Heart left ventricle (tissue), 16 donors: Measurements from ENCODE around the gene PTPRM. TPM values are rescaled to one million over a fixed set of nuclear protein-coding genes. Genes with fewer than 3 reads are reported as not detected.

ENCODE experiments used
- ATAC-seq, 4 donors: fragments of 200-7000 bp; cut with Tn5 transposase; one replicate each; pipeline ENCODE4 v1.9.1; 2020 to 2022; ENCODE audit warnings: moderate library complexity in 4 of 4, mild to moderate bottlenecking in 3 of 4, moderate number of reproducible peaks in 1 of 4
- DNase-seq, 5 donors: peaks; one replicate each; pipeline ENCODE4 v3.0.0-alpha.2; 2020
- H3K27ac ChIP-seq, 12 donors: fragments of 200-600 bp; sonication (generic) in 4 of 12; one replicate each; pipeline versions ENCODE4 v1.5.0 to v1.8.0; 2016 to 2022; ENCODE audit warnings: mild to moderate bottlenecking in 2 of 12
- H3K27me3 ChIP-seq, 9 donors: fragments of 200-600 bp; sonication (generic) in 2 of 9; one replicate each; pipeline versions ENCODE4 v1.5.1 to v1.8.0; 2016 to 2022; ENCODE audit warnings: mild to moderate bottlenecking in 3 of 9
- H3K36me3 ChIP-seq, 9 donors: fragments of 200-600 bp; sonication (generic) in 2 of 9; one replicate each; pipeline versions ENCODE4 v1.5.0 to v1.8.0; 2018 to 2022; ENCODE audit warnings: mild to moderate bottlenecking in 2 of 9
- H3K4me1 ChIP-seq, 12 donors: fragments of 200-600 bp; sonication (generic) in 4 of 12; one replicate each; pipeline versions ENCODE4 v1.5.0 to v1.8.0; 2016 to 2022; ENCODE audit warnings: mild to moderate bottlenecking in 3 of 12
- H3K4me3 ChIP-seq, 12 donors: fragments of 200-600 bp; sonication (generic) in 4 of 12; one replicate each; pipeline versions ENCODE4 v1.5.0 to v1.8.0; 2017 to 2022; ENCODE audit warnings: mild to moderate bottlenecking in 9 of 12, moderate library complexity in 4 of 12
- H3K9me3 ChIP-seq, 12 donors: fragments of 200-600 bp; sonication (generic) in 4 of 12; one replicate each; pipeline versions ENCODE4 v1.5.0 to v1.8.0; 2016 to 2022; ENCODE audit warnings: mild to moderate bottlenecking in 1 of 12
- POLR2A ChIP-seq, 2 donors: fragments of 450-650 bp; IDR thresholded peaks; one replicate each; pipeline ENCODE4 v1.6.1; 2017; ENCODE audit warnings: antibody characterized with exemption in 2 of 2, mild to moderate bottlenecking in 2 of 2, moderate library complexity in 2 of 2
- WGBS, 4 donors: extraction: QIAGEN DNeasy Blood & Tissue Kit in 2 of 4; methylation state at CpG; one replicate each; pipeline versions ENCODE4 v1.1.5 to v1.1.7; 2013 to 2018; 5-methylcytosine and 5-hydroxymethylcytosine counted together
- intact Hi-C, 10 donors: fragments of 100-400 bp; cut with DNase I; formaldehyde crosslinking; loops; one replicate each; pipeline versions ENCODE4 v1.11.1 to v1.14.2; 2022
- polyA plus RNA-seq, 2 donors: library from polyadenylated mRNA; stranded (reverse); fragments of 200-250 nt; gene quantifications; one replicate each; pipeline ENCODE4 v1.2.3, GENCODE V29; 2013
- total RNA-seq, 9 donors: library from RNA; depleted of rRNA in 2 of 9; stranded (reverse); fragments of >200 nt in 2 of 9; fragmentation: NEBNext Ultra II Directional in 3 of 9; extraction: Animal tissue kit (Norgen Biotek cat#: 25700) in 3 of 9; gene quantifications; one replicate each; pipeline versions ENCODE4 v1.1.0 to v1.2.4, GENCODE V29; 2016 to 2023
- TF ChIP-seq, protein P1 (sequence below), 12 donors: fragments of 200-600 bp; sonication (generic) in 4 of 12; IDR thresholded peaks; one replicate each; pipeline versions ENCODE4 v1.5.0 to v1.8.0; 2018 to 2022; ENCODE audit warnings: antibody characterized with exemption in 12 of 12, mild to moderate bottlenecking in 5 of 12
- donor health status: ischemic (EF 13 %, LVEDD 7.1; RV severe dilation, severe dysfunction).
- donor health status: healthy with polysubstance abuse.
- donor health status: DM: no; HTN: yes; CAD: no.
- donor health status: DM: no; HTN: no; CAD: no.
- donor health status: ischemic (EF 25% LVEDD 6.9; RV normal size, moderate dysfunction).
- donor health status: ischemic (EF 25% LVEDD 5.7; RV mildly dilated, moderate dysfunction).
- donor health status: healthy.
- donor health status: DM: yes; HTN: yes; CAD: no.
- donor health status: ischemic (EF 35%, LVEDD 5.7; RV mildly dilated, moderate dysfunction).
- donor health status: nonischemic (EF 11% LVEDD 7.7; RV severe dilation, severe dysfunction).
- donor health status: DM: yes; HTN: yes; CAD: no.
- donor health status: PGD.
- donor health status: ischemic (EF 29% LVEDD 5.4; RV normal size, mild dysfunction).
- donor health status: nonischemic (EF 23%, LVEDD 6.1; RV moderate dilation, normal function).

PTPRM gene
- total and polyA plus RNA-seq, 11 donors, result 93.8 to 186 (median 123) TPM

DNA sequence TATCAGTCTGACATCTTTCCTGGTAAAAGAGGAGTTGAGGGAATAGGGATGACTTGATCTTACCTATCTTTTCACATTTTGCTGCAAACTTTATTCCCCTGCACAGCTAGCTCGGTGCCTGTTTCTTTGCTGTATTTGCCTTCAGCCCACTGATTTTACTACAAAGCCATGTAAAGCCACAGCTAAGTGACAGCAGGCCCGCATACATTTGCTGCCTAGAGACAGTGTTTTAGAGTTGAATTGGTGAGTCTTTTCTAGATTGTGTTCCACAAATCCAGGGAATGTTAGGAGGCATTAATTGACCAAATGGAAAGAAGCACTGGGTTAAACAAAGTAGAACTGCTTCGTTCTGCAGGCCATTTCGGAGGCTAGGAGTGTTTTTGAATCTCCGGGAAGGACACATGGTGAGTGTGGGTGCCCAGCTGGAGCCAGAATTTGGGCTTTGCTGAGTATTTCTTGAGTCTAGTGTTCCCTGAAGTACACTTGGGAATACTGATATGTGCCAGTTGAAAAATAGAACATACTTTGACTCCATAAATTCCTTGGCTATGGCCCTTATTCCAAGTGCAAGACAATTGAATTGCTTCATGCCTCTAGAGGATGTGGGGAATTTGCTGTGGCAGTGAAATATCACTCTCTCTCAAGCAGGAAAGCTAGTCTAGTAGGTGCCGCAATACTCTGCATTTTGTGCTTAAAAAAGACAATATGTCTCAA lies 329.8 kb downstream of the PTPRM start:
- 62 to 74% (median 63%) methylated on average over 6 of the region's 6 CpGs for WGBS, 4 donors
- DNase-seq (no peak), ATAC-seq (peak in 3 of 4 donors; percentile 40 to 69 (median 56))
- no peak overlapping the region for H3K4me3 ChIP-seq
- intact Hi-C loops, result no loop called here
- no peaks in the 10 kb centered on the region for H3K27me3 ChIP-seq
- peaks cover 0 to 69% (median 31%) of the 10 kb centered on the region in 12 donors for H3K4me1 ChIP-seq
- no peaks in the 10 kb centered on the region for H3K9me3 ChIP-seq
- H3K27ac ChIP-seq, result peak overlapping the region in 4 of 12 donors; percentile 4 to 54 (median 16)
- TF ChIP-seq POLR2A (IDR thresholded peaks at IDR 0.05), result no peak
- TF ChIP-seq, protein P1, sequence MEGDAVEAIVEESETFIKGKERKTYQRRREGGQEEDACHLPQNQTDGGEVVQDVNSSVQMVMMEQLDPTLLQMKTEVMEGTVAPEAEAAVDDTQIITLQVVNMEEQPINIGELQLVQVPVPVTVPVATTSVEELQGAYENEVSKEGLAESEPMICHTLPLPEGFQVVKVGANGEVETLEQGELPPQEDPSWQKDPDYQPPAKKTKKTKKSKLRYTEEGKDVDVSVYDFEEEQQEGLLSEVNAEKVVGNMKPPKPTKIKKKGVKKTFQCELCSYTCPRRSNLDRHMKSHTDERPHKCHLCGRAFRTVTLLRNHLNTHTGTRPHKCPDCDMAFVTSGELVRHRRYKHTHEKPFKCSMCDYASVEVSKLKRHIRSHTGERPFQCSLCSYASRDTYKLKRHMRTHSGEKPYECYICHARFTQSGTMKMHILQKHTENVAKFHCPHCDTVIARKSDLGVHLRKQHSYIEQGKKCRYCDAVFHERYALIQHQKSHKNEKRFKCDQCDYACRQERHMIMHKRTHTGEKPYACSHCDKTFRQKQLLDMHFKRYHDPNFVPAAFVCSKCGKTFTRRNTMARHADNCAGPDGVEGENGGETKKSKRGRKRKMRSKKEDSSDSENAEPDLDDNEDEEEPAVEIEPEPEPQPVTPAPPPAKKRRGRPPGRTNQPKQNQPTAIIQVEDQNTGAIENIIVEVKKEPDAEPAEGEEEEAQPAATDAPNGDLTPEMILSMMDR (IDR thresholded peaks at IDR 0.05), result no peak
- no peaks in the 10 kb centered on the region for H3K36me3 ChIP-seq

DNA sequence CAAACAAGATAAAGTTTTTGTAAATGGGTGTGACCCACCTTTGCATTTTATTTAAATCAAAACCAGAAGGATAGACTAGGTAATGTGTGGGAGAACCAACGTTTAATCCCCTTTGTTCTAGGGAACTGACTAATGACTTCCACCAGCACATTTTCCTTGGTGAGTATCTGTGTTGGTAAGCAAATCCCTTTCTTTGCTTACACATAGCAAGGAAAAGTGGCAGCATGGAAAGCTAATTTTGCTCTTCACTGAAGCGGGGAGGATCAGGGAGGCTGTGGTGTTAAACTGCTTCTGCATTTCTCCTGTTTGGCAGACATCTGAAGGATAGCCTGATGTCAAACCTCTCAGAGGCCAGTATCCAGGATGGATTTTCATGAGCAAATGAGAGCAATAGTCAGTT lies 331.1 kb downstream of the PTPRM start:
- Histone ChIP-seq H3K4me3 (no peak overlapping the region), H3K4me1 (peaks cover 0 to 74% (median 37%) of the 10 kb centered on the region in 12 donors), H3K27me3 (no peaks in the 10 kb centered on the region), H3K27ac (no peak overlapping the region), H3K9me3 (no peaks in the 10 kb centered on the region), H3K36me3 (no peaks in the 10 kb centered on the region)
- 61 to 76% (median 67%) methylated on average over 2 of the region's 2 CpGs for WGBS, 4 donors
- TF ChIP-seq, protein P1 (IDR thresholded peaks at IDR 0.05), result no peak
- no peak for TF ChIP-seq POLR2A (IDR thresholded peaks at IDR 0.05)
- no peak for DNase-seq
- no peak for ATAC-seq
- intact Hi-C loops, result no loop called here

DNA sequence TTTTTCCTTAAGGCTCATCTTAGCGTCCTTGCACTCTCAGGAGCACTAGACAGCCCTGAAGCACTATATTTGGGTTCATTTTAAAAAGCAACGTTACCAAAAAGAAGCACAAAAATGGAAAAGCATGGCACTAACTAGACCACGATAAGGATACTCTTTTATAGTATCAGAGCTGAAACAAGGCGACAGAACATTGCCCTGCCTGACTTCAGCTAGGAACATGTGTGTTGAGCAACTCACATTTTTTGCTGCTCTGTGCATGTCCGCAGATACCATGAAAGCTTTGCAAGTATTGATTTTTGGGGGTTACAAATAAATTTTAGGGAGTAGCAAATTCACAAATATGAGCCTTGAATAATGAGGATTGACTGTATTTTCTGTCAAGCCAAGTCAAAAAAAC lies 332.0 kb downstream of the PTPRM start:
- TF ChIP-seq POLR2A (IDR thresholded peaks at IDR 0.05), result no peak
- TF ChIP-seq, protein P1 (IDR thresholded peaks at IDR 0.05), result no peak
- no peaks in the 10 kb centered on the region for H3K27me3 ChIP-seq
- H3K27ac ChIP-seq, result no peak overlapping the region
- no peak for DNase-seq
- ATAC-seq, result no peak
- no peak overlapping the region for H3K4me3 ChIP-seq
- intact Hi-C loops, result no loop called here
- H3K4me1 ChIP-seq, result peaks cover 0 to 70% (median 37%) of the 10 kb centered on the region in 12 donors
- WGBS, 4 donors, result 71 to 87% (median 82%) methylated on average over 5 of the region's 5 CpGs
- H3K36me3 ChIP-seq, result no peaks in the 10 kb centered on the region
- H3K9me3 ChIP-seq, result no peaks in the 10 kb centered on the region

DNA sequence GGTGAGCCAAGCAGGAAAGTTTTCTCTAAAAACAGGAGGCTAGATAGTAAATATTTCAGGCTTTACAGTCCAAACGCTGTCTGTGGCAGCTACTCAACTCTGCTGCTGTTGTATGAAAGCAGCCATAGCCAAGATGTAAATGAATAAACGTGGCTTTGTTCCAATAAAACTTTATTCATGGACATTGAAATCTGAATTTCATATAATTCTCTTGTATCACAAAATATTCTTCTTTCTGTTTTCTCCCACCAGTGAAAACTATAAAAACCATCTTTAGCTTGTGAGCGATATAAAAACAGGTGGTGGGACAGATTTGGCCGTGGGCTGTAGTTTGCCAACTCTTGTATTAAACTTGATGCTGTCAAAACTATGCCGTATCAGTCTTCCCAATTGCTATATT lies 333.0 kb downstream of the PTPRM start:
- intact Hi-C loops, result no loop called here
- ATAC-seq (no peak), DNase-seq (no peak)
- H3K4me3 ChIP-seq, result no peak overlapping the region
- no peaks in the 10 kb centered on the region for H3K27me3 ChIP-seq
- TF ChIP-seq POLR2A (IDR thresholded peaks at IDR 0.05), result no peak
- TF ChIP-seq, protein P1 (IDR thresholded peaks at IDR 0.05), result no peak
- 86 to 96% (median 94%) methylated on average over 5 of the region's 5 CpGs for WGBS, 4 donors
- H3K4me1 ChIP-seq, result peaks cover 0 to 69% (median 37%) of the 10 kb centered on the region in 12 donors
- no peaks in the 10 kb centered on the region for H3K9me3 ChIP-seq
- no peak overlapping the region for H3K27ac ChIP-seq
- no peaks in the 10 kb centered on the region for H3K36me3 ChIP-seq
